Breast epithelium (tissue), 4 donors: Measurements from ENCODE around the gene NUAK1. TPM values are rescaled to one million over a fixed set of nuclear protein-coding genes. Genes with fewer than 3 reads are reported as not detected.

ENCODE experiments used
- DNase-seq, 2 donors: peaks; one replicate each; pipeline ENCODE4 v3.0.0-alpha.2; 2019; ENCODE audit warnings: low spot score in 2 of 2
- H3K27ac ChIP-seq, 2 donors: fragments of 200-600 bp; sonication (generic) in 1 of 2; one replicate each; pipeline ENCODE4 v1.5.1; 2016 to 2019; ENCODE audit warnings: mild to moderate bottlenecking in 1 of 2
- H3K27me3 ChIP-seq, 2 donors: fragments of 200-600 bp; sonication (generic) in 1 of 2; one replicate each; pipeline versions ENCODE4 v1.5.1 to v1.6.0; 2017 to 2019; ENCODE audit warnings: control low read depth in 1 of 2, mild to moderate bottlenecking in 1 of 2
- H3K36me3 ChIP-seq: fragments of 200-600 bp; one replicate; pipeline ENCODE4 v1.5.1; 2019
- H3K4me1 ChIP-seq, 2 donors: fragments of 200-600 bp; sonication (generic); one replicate each; pipeline ENCODE4 v1.5.1; 2016 to 2019; ENCODE audit warnings: control low read depth in 1 of 2
- H3K4me3 ChIP-seq, 3 donors: fragments of 200-600 bp; sonication (generic); 1 replicate in 2 of 3; 2 replicates in 1 of 3; pipeline ENCODE4 v1.5.1; 2016 to 2019; ENCODE audit warnings: mild to moderate bottlenecking in 3 of 3, moderate library complexity in 2 of 3
- H3K9me3 ChIP-seq, 2 donors: fragments of 200-600 bp; sonication (generic) in 1 of 2; one replicate each; pipeline ENCODE4 v1.5.1; 2016 to 2019; ENCODE audit warnings: control low read depth in 1 of 2
- POLR2A ChIP-seq: fragments of 450-650 bp; IDR thresholded peaks from one replicate; pipeline ENCODE4 v1.6.1; 2016; ENCODE audit warnings: antibody characterized with exemption, mild to moderate bottlenecking, moderate library complexity
- POLR2AphosphoS5 ChIP-seq, 3 donors: sonication (generic); formaldehyde crosslinking; IDR thresholded peaks; one replicate each; pipeline ENCODE4 v1.6.1; 2017; ENCODE audit warnings: antibody characterized with exemption in 3 of 3
- intact Hi-C: fragments of 100-400 bp; cut with DNase I; formaldehyde crosslinking; loops from one replicate; pipeline ENCODE4 v1.15.1; 2023; ENCODE audit warnings: low total_unique reads
- total RNA-seq, 3 donors: library from RNA; depleted of rRNA; stranded (reverse); fragments of >200 nt; gene quantifications; one replicate each; pipeline ENCODE4 v1.1.0, GENCODE V29; 2016
- TF ChIP-seq, protein P1 (sequence below), 3 donors: fragments of 450-650 bp; IDR thresholded peaks; one replicate each; pipeline ENCODE4 v1.5.1; 2016 to 2017; ENCODE audit warnings: antibody characterized with exemption in 3 of 3, mild to moderate bottlenecking in 3 of 3, moderate library complexity in 3 of 3

NUAK1 gene
- total RNA-seq, 3 donors from 2014 or later, result 6.0 to 20.2 (median 13.1) TPM

DNA sequence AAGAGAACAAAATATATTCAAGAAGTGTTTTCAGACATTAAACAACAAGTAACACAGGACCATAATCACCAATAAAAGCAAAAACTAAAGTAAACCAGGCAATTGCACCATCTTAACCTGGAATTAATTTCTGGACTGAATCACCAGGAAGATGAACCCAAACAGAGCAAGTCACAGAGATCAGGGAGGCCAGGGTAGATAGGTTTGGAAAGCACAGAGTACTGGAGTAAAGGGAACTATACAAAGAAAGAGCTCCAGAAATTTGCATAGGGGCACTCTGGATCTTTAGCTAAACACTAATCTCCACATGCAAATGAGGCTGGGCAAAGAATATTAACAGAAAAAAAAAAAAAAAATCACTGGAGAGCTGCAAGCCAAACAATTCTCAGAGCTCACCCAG lies 84.7 kb downstream of the NUAK1 start:
- TF ChIP-seq, protein P1, sequence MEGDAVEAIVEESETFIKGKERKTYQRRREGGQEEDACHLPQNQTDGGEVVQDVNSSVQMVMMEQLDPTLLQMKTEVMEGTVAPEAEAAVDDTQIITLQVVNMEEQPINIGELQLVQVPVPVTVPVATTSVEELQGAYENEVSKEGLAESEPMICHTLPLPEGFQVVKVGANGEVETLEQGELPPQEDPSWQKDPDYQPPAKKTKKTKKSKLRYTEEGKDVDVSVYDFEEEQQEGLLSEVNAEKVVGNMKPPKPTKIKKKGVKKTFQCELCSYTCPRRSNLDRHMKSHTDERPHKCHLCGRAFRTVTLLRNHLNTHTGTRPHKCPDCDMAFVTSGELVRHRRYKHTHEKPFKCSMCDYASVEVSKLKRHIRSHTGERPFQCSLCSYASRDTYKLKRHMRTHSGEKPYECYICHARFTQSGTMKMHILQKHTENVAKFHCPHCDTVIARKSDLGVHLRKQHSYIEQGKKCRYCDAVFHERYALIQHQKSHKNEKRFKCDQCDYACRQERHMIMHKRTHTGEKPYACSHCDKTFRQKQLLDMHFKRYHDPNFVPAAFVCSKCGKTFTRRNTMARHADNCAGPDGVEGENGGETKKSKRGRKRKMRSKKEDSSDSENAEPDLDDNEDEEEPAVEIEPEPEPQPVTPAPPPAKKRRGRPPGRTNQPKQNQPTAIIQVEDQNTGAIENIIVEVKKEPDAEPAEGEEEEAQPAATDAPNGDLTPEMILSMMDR (IDR thresholded peaks at IDR 0.05), result no peak
- no peak for TF ChIP-seq POLR2A
- TF ChIP-seq POLR2AphosphoS5 (IDR thresholded peaks at IDR 0.05), result no peak
- Histone ChIP-seq H3K27me3 (no peaks in the 10 kb centered on the region), H3K4me3 (no peak overlapping the region), H3K4me1 (no peaks in the 10 kb centered on the region), H3K9me3 (peaks cover 0 to 10% of the 10 kb centered on the region in 2 donors), H3K36me3 (no peaks in the 10 kb centered on the region), H3K27ac (no peak overlapping the region)
- DNase-seq, result no peak
- intact Hi-C loops, result no loop called here

DNA sequence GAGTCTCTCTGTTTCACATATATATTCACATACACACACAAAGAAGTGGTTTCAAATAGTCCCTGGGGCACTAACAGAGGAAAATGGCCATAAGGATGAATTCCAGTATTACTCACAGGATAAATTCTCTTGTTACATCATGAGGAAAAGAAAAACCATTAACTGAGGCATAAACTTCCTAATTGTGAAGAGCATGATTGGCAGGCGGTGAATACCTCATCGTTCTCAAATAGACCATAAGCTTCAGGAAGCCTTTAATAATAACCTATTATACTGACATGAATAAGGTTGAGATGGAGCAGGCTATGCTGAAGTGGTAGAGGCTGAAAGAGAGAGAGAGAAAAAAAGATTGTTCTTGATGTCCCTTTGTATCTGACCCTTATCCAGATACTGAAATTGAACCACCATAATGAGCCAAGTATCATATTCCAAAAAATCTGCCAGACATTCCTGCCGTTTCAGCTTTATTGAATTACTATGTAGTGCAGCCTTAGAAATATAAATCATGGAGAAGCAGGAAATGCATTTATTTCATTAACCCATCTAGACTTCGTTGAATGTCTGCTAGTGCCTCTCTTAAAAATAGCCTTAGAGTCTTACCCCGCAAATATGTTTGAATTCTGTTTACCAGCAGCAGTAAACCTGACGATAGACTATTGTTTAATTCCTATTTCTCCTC lies 86.8 kb downstream of the NUAK1 start:
- no peak for DNase-seq
- H3K9me3 ChIP-seq, result peaks cover 0 to 10% of the 10 kb centered on the region in 2 donors
- no peaks in the 10 kb centered on the region for H3K4me1 ChIP-seq
- H3K27ac ChIP-seq, result no peak overlapping the region
- no peak overlapping the region for H3K4me3 ChIP-seq
- no peak for TF ChIP-seq POLR2A
- TF ChIP-seq, protein P1 (IDR thresholded peaks at IDR 0.05), result no peak
- TF ChIP-seq POLR2AphosphoS5 (IDR thresholded peaks at IDR 0.05), result no peak
- intact Hi-C loops, result no loop called here
- no peaks in the 10 kb centered on the region for H3K36me3 ChIP-seq
- H3K27me3 ChIP-seq, result no peaks in the 10 kb centered on the region

DNA sequence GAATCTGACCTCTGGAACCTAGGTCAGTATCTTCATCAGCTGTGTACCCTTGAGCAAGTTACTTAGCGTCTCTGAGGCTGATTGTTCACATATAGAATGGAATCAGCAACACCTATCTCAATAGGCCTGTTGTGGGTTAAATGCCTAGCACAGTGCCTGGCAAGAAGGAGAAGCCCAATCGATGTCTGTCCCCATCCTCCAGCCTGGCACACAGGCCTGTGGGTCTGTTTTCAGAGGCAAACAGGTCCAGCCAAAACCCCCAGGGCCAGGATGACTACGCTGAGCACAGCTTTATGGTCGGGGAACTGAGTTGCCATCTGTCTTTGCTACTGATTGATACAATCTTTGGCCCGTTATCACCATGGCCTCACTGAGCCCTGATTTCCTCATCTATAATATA lies 89.2 kb downstream of the NUAK1 start:
- H3K36me3 ChIP-seq, result no peaks in the 10 kb centered on the region
- H3K27ac ChIP-seq, result no peak overlapping the region
- no peaks in the 10 kb centered on the region for H3K27me3 ChIP-seq
- TF ChIP-seq, protein P1 (IDR thresholded peaks at IDR 0.05), result no peak
- no peak for TF ChIP-seq POLR2AphosphoS5 (IDR thresholded peaks at IDR 0.05)
- no peak for TF ChIP-seq POLR2A
- DNase-seq, result no peak
- H3K4me3 ChIP-seq, result no peak overlapping the region
- intact Hi-C loops, result loop anchor here (1.0 kb wide), 1 partner anchor 11 kb away; no protein-coding TSS in a partner anchor
- H3K4me1 ChIP-seq, result no peaks in the 10 kb centered on the region
- H3K9me3 ChIP-seq, result no peaks in the 10 kb centered on the region

DNA sequence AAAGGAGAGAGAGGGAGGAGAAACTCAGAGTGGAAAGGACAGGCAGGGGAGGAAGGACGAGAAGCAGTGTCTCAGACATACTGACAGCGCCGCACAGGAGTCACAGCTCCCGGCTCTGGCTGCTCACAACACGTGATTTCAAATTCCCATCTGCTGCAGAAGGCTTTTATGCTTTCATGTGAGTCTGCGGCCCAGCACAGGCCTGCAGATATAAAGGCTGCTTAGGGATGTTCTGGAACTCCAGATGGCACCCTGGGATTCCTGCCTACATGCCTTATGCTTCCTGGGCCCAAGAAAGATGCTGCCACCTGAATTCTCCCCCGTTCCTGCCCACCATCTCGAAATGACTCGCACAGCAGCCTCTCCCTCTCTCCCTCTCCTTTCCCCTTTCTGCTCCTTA lies 89.6 kb downstream of the NUAK1 start:
- Histone ChIP-seq H3K36me3 (no peaks in the 10 kb centered on the region), H3K4me1 (no peaks in the 10 kb centered on the region), H3K4me3 (no peak overlapping the region), H3K9me3 (no peaks in the 10 kb centered on the region), H3K27me3 (no peaks in the 10 kb centered on the region), H3K27ac (no peak overlapping the region)
- no peak for TF ChIP-seq POLR2AphosphoS5 (IDR thresholded peaks at IDR 0.05)
- TF ChIP-seq POLR2A, result no peak
- TF ChIP-seq, protein P1 (IDR thresholded peaks at IDR 0.05), result no peak
- intact Hi-C loops, result loop anchor here (1.0 kb wide), 1 partner anchor 11 kb away; no protein-coding TSS in a partner anchor
- no peak for DNase-seq

DNA sequence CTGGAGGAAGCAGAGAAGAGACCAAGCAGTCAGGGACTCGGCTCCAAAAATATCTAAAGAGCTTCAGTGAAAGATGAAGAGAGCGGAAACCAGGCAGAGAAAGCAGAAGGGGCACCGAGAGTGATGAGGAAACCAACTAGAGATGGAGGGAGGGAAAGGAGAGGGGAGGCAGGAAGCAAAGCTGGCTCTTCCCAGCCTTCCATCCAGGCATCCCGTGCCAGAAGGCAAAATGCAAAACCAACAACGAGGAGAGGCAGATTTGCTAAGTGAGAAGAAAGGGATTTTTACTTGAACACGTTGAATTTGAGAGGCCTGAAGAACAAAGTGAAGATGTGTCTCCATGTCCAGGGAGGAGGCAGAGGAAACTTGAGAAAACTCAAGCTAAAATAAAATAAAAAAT lies 90.1 kb downstream of the NUAK1 start:
- DNase-seq, result no peak
- intact Hi-C loops, result loop anchor here (1.0 kb wide), 1 partner anchor 12 kb away; no protein-coding TSS in a partner anchor
- Histone ChIP-seq H3K4me1 (no peaks in the 10 kb centered on the region), H3K36me3 (no peaks in the 10 kb centered on the region), H3K27me3 (no peaks in the 10 kb centered on the region), H3K9me3 (no peaks in the 10 kb centered on the region), H3K27ac (no peak overlapping the region), H3K4me3 (no peak overlapping the region)
- TF ChIP-seq POLR2A (no peak), POLR2AphosphoS5 (IDR thresholded peaks at IDR 0.05) (no peak)
- TF ChIP-seq, protein P1 (IDR thresholded peaks at IDR 0.05), result no peak
